SJSA1 (cell line): ENCODE results near the gene GIMAP2. TPM values are rescaled to one million over a fixed set of nuclear protein-coding genes. Genes with fewer than 3 reads are reported as not detected.
"Not testable (repeated sequence)": the region's sequence is repeated elsewhere in the genome, so short reads cannot be mapped to it uniquely, and the experiment has no call there.

Experiments used
- DNase-seq, 2 experiments: peaks; one replicate each; pipeline ENCODE4 v3.0.0-alpha.2; 2015 to 2020; ENCODE audit warnings: low spot score in 2 of 2, low read depth in 1 of 2
- H3K27ac ChIP-seq: fragments of 250-450 bp; sonication (Bioruptor Pico); 2 replicates; pipeline ENCODE4 v1.5.1; 2020; ENCODE audit warnings: mild to moderate bottlenecking, moderate library complexity
- H3K27me3 ChIP-seq: fragments of 250-450 bp; sonication (Bioruptor Pico); replicated peaks from 2 replicates; pipeline ENCODE4 v1.5.1; 2020; ENCODE audit warnings: mild to moderate bottlenecking, moderate library complexity
- H3K36me3 ChIP-seq: fragments of 250-450 bp; sonication (Bioruptor Pico); 2 replicates; pipeline ENCODE4 v1.5.1; 2020; ENCODE audit warnings: mild to moderate bottlenecking
- H3K4me1 ChIP-seq: fragments of 250-450 bp; sonication (Bioruptor Pico); replicated peaks from 2 replicates; pipeline ENCODE4 v1.6.1; 2021; ENCODE audit warnings: mild to moderate bottlenecking
- H3K4me3 ChIP-seq: fragments of 250-450 bp; sonication (Bioruptor Pico); 2 replicates; pipeline ENCODE4 v1.5.1; 2020; ENCODE audit warnings: mild to moderate bottlenecking
- H3K9me3 ChIP-seq: fragments of 250-450 bp; sonication (Bioruptor Pico); replicated peaks from 2 replicates; pipeline ENCODE4 v1.5.1; 2020; ENCODE audit warnings: mild to moderate bottlenecking
- total RNA-seq: library from RNA; depleted of rRNA; stranded (reverse); fragments of >200 nt; shearing (Covaris generic); gene quantifications from 2 replicates; pipeline ENCODE4 v1.2.3, GENCODE V29; 2014

Gene GIMAP2
- total RNA-seq, 1 experiment from 2014 or later, result 0.76 TPM

- no peak overlapping the region for H3K4me3 ChIP-seq
- H3K36me3 ChIP-seq, result no peaks in the 10 kb centered on the region
- DNase-seq, result no peak
- H3K4me1 ChIP-seq, result no peaks in the 10 kb centered on the region
- no peak overlapping the region for H3K27ac ChIP-seq
- H3K9me3 ChIP-seq, result no peaks in the 10 kb centered on the region
- H3K27me3 ChIP-seq, result no peaks in the 10 kb centered on the region
These were observed 20.3 kb upstream of the GIMAP2 start for GRCh38 chr7:150665089-150665748.

GRCh38 chr7:150665896-150666295 lies 19.6 kb upstream of the GIMAP2 start:
- Histone ChIP-seq H3K27me3 (no peaks in the 10 kb centered on the region), H3K4me1 (no peaks in the 10 kb centered on the region), H3K36me3 (no peaks in the 10 kb centered on the region), H3K27ac (no peak overlapping the region), H3K4me3 (no peak overlapping the region), H3K9me3 (no peaks in the 10 kb centered on the region)
- DNase-seq, result no peak

GRCh38 chr7:150666412-150666811 lies 19.1 kb upstream of the GIMAP2 start:
- no peak overlapping the region for H3K4me3 ChIP-seq
- no peak for DNase-seq
- no peak overlapping the region for H3K27ac ChIP-seq
- H3K4me1 ChIP-seq, result no peaks in the 10 kb centered on the region
- no peaks in the 10 kb centered on the region for H3K27me3 ChIP-seq
- no peaks in the 10 kb centered on the region for H3K9me3 ChIP-seq
- H3K36me3 ChIP-seq, result no peaks in the 10 kb centered on the region

GRCh38 chr7:150668472-150668911 lies 17.0 kb upstream of the GIMAP2 start:
- Histone ChIP-seq H3K4me3 (no peak overlapping the region), H3K36me3 (no peaks in the 10 kb centered on the region), H3K4me1 (no peaks in the 10 kb centered on the region), H3K9me3 (no peaks in the 10 kb centered on the region), H3K27me3 (no peaks in the 10 kb centered on the region), H3K27ac (no peak overlapping the region)
- no peak for DNase-seq

GRCh38 chr7:150668977-150669376 lies 16.5 kb upstream of the GIMAP2 start:
- Histone ChIP-seq H3K27ac (no peak overlapping the region), H3K4me3 (no peak overlapping the region)
- DNase-seq, result no peak

GRCh38 chr7:150671798-150672585 lies 13.5 kb upstream of the GIMAP2 start:
- H3K27me3 ChIP-seq, H3K4me1 ChIP-seq, H3K36me3 ChIP-seq, H3K27ac ChIP-seq, H3K9me3 ChIP-seq, DNase-seq, H3K4me3 ChIP-seq: not testable (repeated sequence)

More at GRCh38 chr7:150668977-150669376, 16.5 kb upstream of the GIMAP2 start:
- Histone ChIP-seq H3K36me3 (no peaks in the 10 kb centered on the region), H3K27me3 (no peaks in the 10 kb centered on the region), H3K9me3 (no peaks in the 10 kb centered on the region), H3K4me1 (no peaks in the 10 kb centered on the region)

GRCh38 chr7:150675714-150676113 lies 9.8 kb upstream of the GIMAP2 start:
- no peaks in the 10 kb centered on the region for H3K36me3 ChIP-seq
- H3K9me3 ChIP-seq, result no peaks in the 10 kb centered on the region
- H3K27me3 ChIP-seq, result no peaks in the 10 kb centered on the region
- H3K27ac ChIP-seq, result no peak overlapping the region
- no peak for DNase-seq
- H3K4me1 ChIP-seq, result no peaks in the 10 kb centered on the region
- no peak overlapping the region for H3K4me3 ChIP-seq

GRCh38 chr7:150676276-150676675 lies 9.2 kb upstream of the GIMAP2 start:
- H3K9me3 ChIP-seq, H3K36me3 ChIP-seq, H3K4me3 ChIP-seq, DNase-seq, H3K4me1 ChIP-seq, H3K27me3 ChIP-seq, H3K27ac ChIP-seq: not testable (repeated sequence)

GRCh38 chr7:150676854-150677253 lies 8.7 kb upstream of the GIMAP2 start:
- not testable (repeated sequence) for H3K27me3 ChIP-seq, H3K36me3 ChIP-seq, H3K4me1 ChIP-seq, H3K27ac ChIP-seq, DNase-seq, H3K4me3 ChIP-seq, H3K9me3 ChIP-seq

- not testable (repeated sequence) for H3K27ac ChIP-seq, H3K27me3 ChIP-seq, H3K9me3 ChIP-seq, H3K36me3 ChIP-seq, H3K4me1 ChIP-seq, DNase-seq, H3K4me3 ChIP-seq
These were observed 6.9 kb upstream of the GIMAP2 start for GRCh38 chr7:150678601-150679000.

- not testable (repeated sequence) for H3K4me3 ChIP-seq, H3K27me3 ChIP-seq, DNase-seq, H3K4me1 ChIP-seq, H3K9me3 ChIP-seq, H3K36me3 ChIP-seq, H3K27ac ChIP-seq
These were observed 5.1 kb upstream of the GIMAP2 start for GRCh38 chr7:150680364-150680763.

- H3K4me3 ChIP-seq, result peak overlapping the region; percentile 36
- peaks cover 8% of the 10 kb centered on the region; the same call in 1 of the 2 replicates for H3K4me1 ChIP-seq
- peak in 1 of 2 experiments; percentile 7 for DNase-seq
- no peaks in the 10 kb centered on the region for H3K36me3 ChIP-seq
- H3K9me3 ChIP-seq, result no peaks in the 10 kb centered on the region
- no peak overlapping the region for H3K27ac ChIP-seq
- no peaks in the 10 kb centered on the region for H3K27me3 ChIP-seq
These were observed 625 bp downstream of the GIMAP2 start for GRCh38 chr7:150686030-150686631.

- Histone ChIP-seq H3K4me1 (peaks cover 8% of the 10 kb centered on the region; the same call in 1 of the 2 replicates), H3K36me3 (no peaks in the 10 kb centered on the region), H3K4me3 (no peak overlapping the region), H3K9me3 (no peaks in the 10 kb centered on the region), H3K27ac (no peak overlapping the region), H3K27me3 (no peaks in the 10 kb centered on the region)
- no peak for DNase-seq
These were observed 3.1 kb downstream of the GIMAP2 start for GRCh38 chr7:150688630-150689029.

GRCh38 chr7:150695654-150696053 lies 10.1 kb downstream of the GIMAP2 start:
- Histone ChIP-seq H3K36me3 (no peaks in the 10 kb centered on the region), H3K4me3 (no peak overlapping the region), H3K27me3 (no peaks in the 10 kb centered on the region), H3K4me1 (no peaks in the 10 kb centered on the region), H3K9me3 (no peaks in the 10 kb centered on the region), H3K27ac (no peak overlapping the region)
- no peak for DNase-seq
